NB4 (cell line): Measurements from ENCODE around the gene SPATA31C1.

Experiments used
- CTCF ChIP-seq: IDR thresholded peaks from one replicate; pipeline ENCODE4 v1.5.1; 2012; ENCODE audit warnings: low read depth, low read length
- TF ChIP-seq, protein P1 (sequence below): IDR thresholded peaks from 2 replicates; pipeline ENCODE4 v1.6.1; 2011; ENCODE audit warnings: low read depth, low read length

GRCh38 chr9:87957839-87958238 is 40.1 kb downstream of the SPATA31C1 start:
- no peak for TF ChIP-seq CTCF
- TF ChIP-seq, protein P1, sequence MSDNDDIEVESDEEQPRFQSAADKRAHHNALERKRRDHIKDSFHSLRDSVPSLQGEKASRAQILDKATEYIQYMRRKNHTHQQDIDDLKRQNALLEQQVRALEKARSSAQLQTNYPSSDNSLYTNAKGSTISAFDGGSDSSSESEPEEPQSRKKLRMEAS: no peak
